DMS79 (cell line): ENCODE data around the gene ADARB2.

Experiments used
- DNase-seq: peaks from one replicate; lab custom pipeline; 2025; lab: John Stamatoyannopoulos, UW

Gene ADARB2

GRCh38 chr10:1130995-1131790 lies 606.1 kb downstream of the ADARB2 start:
- DNase-seq, result no peak

GRCh38 chr10:1130226-1130625 lies 607.1 kb downstream of the ADARB2 start:
- DNase-seq, result no peak

- no peak for DNase-seq
These were observed 608.7 kb downstream of the ADARB2 start for GRCh38 chr10:1128649-1129048.

GRCh38 chr10:1128115-1128514 lies 609.2 kb downstream of the ADARB2 start:
- DNase-seq, result no peak

- no peak for DNase-seq
These were observed 609.7 kb downstream of the ADARB2 start for GRCh38 chr10:1127629-1128028.
